ENCODE data around the gene PLSCR5.

PLSCR5 gene

DNA sequence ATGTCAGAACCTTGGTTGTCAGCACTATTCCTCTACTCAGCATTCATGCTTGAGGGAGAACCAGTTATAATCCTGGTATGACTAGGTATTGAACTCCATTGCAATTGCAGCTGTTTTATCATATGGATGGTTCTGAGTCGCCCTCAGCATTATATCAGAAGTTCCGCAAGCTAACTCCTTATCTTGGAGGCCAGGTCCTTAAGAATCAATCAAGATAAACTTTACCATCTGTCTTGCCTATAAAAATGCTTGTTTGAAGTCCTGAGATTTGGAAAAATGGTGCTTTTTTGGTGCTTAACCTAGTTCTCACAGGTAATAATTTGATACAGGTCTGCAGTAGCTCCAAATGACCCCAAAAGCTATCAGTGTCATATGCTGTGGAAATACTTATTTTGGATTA lies 44.5 kb downstream of the PLSCR5 start:
- Mint-ChIP-seq H3K4me3 (no peak overlapping the region), H3K9me3 (peaks cover 0 to 10% of the 10 kb centered on the region in 2 donors), H3K4me1 (no peaks in the 10 kb centered on the region), H3K27me3 (peaks cover 22% of the 10 kb centered on the region), H3K27ac (no peak overlapping the region)
- DNase-seq: no peak
- no peak for ATAC-seq

DNA sequence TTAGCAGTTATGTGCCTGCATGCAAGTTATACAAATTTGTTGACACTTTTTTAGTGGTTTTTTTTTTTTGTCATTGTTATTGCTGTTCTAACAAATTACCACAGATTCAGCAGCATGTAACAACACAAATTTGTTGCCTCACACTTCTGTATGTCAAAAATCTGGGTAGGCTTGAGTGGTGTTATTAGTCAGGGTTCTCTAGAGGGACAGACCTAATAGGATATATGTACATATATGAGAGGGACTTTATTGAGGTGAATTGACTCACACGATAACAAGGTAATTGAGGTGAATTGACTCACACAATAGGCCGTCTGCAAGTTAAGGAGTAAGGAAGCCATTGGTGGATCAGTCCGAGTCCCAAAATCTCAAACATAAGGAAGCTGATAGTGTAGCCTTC lies 45.8 kb downstream of the PLSCR5 start:
- Mint-ChIP-seq H3K27me3 (peaks cover 22% of the 10 kb centered on the region), H3K4me1 (peaks cover 3% of the 10 kb centered on the region), H3K4me3 (no peak overlapping the region), H3K27ac (no peak overlapping the region), H3K9me3 (peaks cover 0 to 10% of the 10 kb centered on the region in 2 donors)
- DNase-seq (no peak), ATAC-seq (peak; percentile 66)

DNA sequence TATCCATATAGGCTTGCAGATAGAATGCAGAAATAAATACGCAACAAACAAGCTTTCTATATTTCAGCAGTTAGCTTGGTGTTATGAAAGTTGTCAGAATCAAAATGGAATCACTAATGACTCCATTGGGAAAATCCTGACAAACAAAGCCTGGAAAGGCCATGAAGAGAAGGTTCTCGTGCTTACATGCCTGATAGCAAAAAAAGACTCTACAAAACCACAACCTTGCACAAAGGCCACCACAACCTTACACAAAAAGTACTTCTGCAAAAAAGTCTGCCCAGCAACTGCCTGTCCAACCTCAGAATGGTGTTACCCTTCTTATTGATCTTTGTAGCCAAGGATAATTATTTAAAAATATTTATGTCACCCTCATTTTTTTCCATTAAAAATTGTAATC lies 46.4 kb downstream of the PLSCR5 start:
- no peak for DNase-seq
- H3K27me3 Mint-ChIP-seq: peaks cover 22% of the 10 kb centered on the region
- peaks cover 9% of the 10 kb centered on the region for H3K4me1 Mint-ChIP-seq
- peaks cover 0 to 10% of the 10 kb centered on the region in 2 donors for H3K9me3 Mint-ChIP-seq
- no peak overlapping the region for H3K4me3 Mint-ChIP-seq
- ATAC-seq: no peak
- peak overlapping the region in 1 of 2 donors; percentile 15 for H3K27ac Mint-ChIP-seq

DNA sequence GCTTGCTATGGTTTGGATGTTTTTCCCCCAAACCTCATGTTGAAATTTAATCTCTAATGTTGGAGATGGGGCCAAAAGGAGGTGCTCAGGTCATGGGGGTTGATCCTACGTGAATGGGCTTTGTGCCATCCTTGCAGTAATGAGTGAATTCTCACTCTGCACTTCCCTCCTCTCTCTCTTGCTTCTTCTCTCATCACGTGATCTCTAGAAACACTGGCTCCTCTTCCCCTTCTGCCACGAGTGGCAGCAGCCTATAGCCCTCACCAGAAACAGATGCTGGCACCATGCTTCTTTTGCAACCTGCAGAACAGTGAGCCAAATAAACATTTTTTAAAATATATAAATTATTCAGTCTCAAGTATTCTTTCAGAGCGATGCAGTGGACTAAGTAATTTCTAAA lies 47.4 kb downstream of the PLSCR5 start:
- no peak for ATAC-seq
- H3K27ac Mint-ChIP-seq: no peak overlapping the region
- peaks cover 15% of the 10 kb centered on the region for H3K4me1 Mint-ChIP-seq

DNA sequence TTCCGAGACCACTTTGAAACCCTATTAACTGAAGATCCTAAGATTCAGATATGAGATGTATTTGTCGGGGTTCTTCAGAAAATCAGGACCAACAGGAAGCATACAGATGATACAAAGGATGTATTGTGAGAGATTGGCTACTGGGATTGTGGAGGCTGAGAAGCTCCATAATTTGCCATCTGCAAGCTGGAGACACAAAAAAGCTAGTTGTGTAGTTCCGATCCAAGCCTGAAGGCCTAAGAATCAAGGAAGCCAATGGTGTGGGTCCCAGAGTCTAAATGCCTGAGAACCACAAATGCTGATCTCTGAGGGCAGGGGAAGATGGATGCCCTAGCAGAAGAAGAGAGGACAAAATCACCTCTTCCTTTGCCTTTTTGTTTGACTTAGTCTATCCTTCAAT lies 49.8 kb downstream of the PLSCR5 start:
- Mint-ChIP-seq H3K4me1 (peaks cover 32% of the 10 kb centered on the region), H3K27me3 (no peaks in the 10 kb centered on the region), H3K4me3 (no peak overlapping the region), H3K9me3 (no peaks in the 10 kb centered on the region), H3K27ac (no peak overlapping the region)
- ATAC-seq (no peak), DNase-seq (no peak)

More for the DNA sequence above, 47.4 kb downstream of the PLSCR5 start:
- no peak overlapping the region for H3K4me3 Mint-ChIP-seq
- H3K27me3 Mint-ChIP-seq: peaks cover 16% of the 10 kb centered on the region
- DNase-seq: no peak
- peaks cover 0 to 4% of the 10 kb centered on the region in 2 donors for H3K9me3 Mint-ChIP-seq

DNA sequence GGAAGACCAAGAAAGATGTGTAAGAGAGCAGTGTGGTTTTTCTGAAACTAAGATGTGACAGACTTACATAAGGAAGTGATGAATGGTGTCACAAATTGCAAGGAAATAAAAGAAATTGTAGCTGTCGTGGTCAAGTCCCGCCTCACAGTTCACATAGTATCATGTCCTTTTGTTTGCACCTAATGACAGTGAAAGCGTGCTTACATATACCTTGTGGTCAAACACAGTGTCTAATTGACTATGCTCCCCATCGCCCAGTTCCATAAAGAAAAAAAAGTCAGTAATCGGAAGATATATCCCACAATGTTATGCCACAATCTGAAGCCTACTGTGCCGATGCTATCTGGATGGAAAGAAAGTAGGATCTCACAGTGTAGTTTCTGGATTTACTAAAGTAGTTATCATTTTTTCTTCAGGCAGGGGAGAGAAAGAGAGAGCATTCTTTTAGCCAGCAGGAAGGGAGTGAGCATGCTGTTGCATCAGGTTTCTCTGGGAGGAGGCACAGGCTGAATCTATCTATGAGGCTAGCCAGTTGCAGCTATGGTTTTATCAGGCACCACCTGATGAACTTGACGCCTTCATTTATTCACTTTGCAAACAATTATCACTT lies 50.9 kb downstream of the PLSCR5 start:
- no peaks in the 10 kb centered on the region for H3K9me3 Mint-ChIP-seq
- peak overlapping the region in 1 of 2 donors; percentile 63 for H3K27ac Mint-ChIP-seq
- peaks cover 43% of the 10 kb centered on the region for H3K4me1 Mint-ChIP-seq
- H3K27me3 Mint-ChIP-seq: no peaks in the 10 kb centered on the region
- DNase-seq: peak in 1 of 2 donors; percentile 50
- peak; percentile 93 for ATAC-seq
- H3K4me3 Mint-ChIP-seq: peak overlapping the region in 1 of 2 donors; percentile 25

DNA sequence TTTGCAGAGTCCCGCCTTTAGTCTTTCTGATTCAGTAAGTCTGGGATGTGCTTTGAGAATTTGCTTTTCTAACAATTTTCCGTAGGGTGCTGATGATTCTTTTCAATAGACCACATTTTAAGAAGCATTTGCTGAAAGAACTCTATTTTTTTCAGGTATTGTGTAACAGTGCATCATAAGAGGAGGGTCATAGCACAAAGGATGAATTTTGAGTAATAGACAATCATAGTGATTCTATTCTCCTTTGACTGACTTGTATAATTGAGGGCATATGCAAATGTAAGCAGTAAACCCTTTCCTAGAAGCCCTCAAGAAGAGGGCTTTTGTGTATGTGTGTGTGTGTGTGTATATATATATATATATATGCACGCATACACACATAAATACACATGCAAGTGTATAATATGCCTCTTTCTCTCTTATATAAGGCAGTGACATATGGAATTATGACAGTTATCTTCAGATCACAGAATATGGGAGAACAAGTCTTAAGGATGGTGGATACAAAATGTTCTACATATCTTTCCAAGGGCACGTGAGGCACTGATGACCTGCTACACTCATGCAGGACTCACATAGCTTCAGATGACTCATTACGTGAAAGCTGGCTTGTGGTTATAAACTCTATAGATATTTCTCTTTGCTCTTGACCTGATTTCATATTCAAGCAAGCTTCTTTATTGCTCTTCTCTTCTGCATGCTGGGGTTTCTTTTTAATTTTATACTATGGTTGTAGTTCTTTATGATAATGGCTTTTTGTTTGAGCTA lies 54.2 kb downstream of the PLSCR5 start:
- Mint-ChIP-seq H3K9me3 (no peaks in the 10 kb centered on the region), H3K27me3 (no peaks in the 10 kb centered on the region), H3K4me1 (peaks cover 64% of the 10 kb centered on the region), H3K27ac (no peak overlapping the region), H3K4me3 (peak overlapping the region; percentile 41 to 52)
- ATAC-seq (peak; percentile 62), DNase-seq (peak in 1 of 2 donors; percentile 39)

DNA sequence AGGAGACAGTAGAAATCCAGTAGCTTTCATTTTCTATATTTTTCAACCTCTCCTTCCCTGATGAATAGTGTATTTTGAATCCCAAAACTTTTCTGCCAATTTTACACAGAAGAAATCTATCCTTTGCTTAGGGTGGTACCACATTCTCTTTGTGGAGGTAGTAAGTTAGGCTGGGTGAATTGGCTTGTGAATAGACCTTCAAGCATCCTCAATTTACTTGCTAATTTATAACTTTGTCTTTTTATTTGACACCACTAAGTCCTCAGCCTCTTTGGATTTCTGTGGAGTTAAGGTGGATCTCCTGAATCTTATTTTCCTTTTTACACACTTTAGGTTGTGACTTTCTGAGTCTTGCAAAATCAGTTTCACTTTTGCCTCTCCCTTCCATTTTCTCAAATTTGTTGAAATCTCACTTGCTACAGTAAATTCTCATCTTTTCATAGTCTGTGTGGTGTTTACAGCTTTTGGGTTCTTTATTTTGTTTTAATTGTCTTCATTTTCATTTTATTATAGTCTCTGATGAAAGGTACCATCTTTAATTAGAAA lies 55.0 kb downstream of the PLSCR5 start:
- Mint-ChIP-seq H3K4me3 (peak overlapping the region; percentile 41 to 52), H3K27ac (no peak overlapping the region), H3K4me1 (peaks cover 72% of the 10 kb centered on the region), H3K27me3 (no peaks in the 10 kb centered on the region), H3K9me3 (no peaks in the 10 kb centered on the region)
- DNase-seq (no peak), ATAC-seq (no peak)

DNA sequence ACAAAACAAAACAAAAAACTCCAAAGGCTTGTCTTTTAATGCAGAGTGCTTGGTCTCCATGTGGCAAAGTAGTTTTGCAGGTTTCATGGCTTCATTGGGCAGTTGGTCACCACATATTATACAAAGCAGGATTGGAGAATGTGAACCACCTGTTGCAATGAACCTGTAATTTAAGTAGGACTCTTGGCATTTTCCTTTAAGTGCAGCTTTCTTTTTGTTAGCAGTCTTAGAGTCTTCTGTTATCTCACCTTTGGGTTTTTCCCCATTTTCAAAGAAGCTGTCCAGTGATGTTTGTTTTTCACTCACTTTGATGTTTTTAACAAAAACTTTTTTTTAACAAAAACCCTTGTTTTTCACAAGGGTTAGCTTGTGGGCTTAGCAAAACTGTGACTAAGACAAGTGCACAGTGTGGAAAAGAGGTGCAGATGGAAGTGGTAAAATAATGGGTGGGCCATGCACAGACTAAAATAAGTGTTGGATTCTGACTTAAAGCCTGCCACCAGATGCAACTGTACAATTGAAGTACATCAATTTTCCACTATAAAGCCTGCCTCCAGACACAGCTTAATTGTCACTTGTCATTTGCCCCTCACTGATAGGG lies 57.8 kb downstream of the PLSCR5 start:
- Mint-ChIP-seq H3K4me1 (peaks cover 71% of the 10 kb centered on the region), H3K27me3 (no peaks in the 10 kb centered on the region), H3K9me3 (no peaks in the 10 kb centered on the region), H3K4me3 (peak overlapping the region; percentile 52 to 55), H3K27ac (peak overlapping the region; percentile 80 to 87)
- ATAC-seq: peak; percentile 56
- peak in 1 of 2 donors; percentile 34 for DNase-seq

DNA sequence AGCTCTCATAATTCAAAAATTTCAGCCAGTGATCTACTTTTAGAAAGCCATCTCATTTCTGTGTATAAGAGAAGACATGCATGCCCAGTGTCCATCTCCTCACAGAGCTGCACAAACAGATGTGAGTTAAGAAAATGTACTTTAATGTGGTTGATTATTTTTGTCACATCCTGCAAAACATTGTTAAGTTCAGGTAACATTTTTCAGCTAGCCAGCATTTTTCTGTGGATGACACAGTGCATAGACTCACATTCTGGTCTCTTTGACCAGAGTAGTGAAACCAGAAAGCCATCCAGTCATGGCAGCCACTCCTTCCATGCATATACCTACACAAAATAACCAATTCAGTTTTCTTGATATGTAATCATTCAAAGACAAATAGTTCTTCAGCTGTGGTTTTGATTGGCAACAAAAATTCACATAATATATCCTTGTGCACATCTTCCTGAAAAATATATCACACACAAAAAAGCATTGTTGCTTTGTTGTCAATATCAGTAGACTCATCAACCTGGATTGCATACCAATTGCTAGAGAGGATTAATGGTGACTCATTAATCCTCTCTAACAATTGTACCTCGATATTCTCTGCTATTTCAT lies 58.7 kb downstream of the PLSCR5 start:
- Mint-ChIP-seq H3K27me3 (no peaks in the 10 kb centered on the region), H3K9me3 (no peaks in the 10 kb centered on the region), H3K27ac (peak overlapping the region; percentile 59 to 90), H3K4me3 (peak overlapping the region in 1 of 2 donors; percentile 52), H3K4me1 (peaks cover 75% of the 10 kb centered on the region)
- no peak for ATAC-seq
- no peak for DNase-seq

DNA sequence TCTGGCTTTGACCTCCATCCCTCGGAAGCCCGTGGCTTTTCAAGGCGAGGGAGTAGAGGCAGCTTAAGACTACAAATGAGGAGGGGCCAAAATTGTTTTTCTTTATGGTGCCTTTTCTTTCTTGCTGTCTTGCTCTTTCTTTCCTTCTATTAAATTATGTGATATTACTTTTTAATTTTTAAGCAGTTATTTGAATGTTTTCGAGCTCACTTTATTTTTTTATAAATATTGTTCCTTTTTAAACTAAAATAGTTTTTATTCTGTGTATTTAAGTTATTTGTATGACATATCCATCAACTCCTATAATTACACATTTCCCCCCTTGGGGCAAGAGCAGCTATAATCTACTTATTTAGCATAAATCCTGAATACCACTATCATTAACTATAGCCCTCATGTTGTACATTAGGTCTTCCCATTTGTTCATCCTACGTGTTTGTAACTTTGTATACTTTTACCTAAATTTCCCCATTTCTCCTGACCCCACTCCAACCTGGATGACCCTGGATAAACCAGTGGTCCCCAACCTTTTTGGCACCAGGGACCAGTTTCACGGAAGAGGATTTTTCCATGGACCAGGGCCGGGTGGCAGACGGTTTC lies 60.1 kb downstream of the PLSCR5 start:
- peaks cover 73% of the 10 kb centered on the region for H3K4me1 Mint-ChIP-seq
- no peaks in the 10 kb centered on the region for H3K27me3 Mint-ChIP-seq
- H3K27ac Mint-ChIP-seq: peak overlapping the region in 1 of 2 donors; percentile 99
- peak overlapping the region; percentile 83 to 98 for H3K4me3 Mint-ChIP-seq
- ATAC-seq (peak; percentile 2), DNase-seq (no peak)
- no peaks in the 10 kb centered on the region for H3K9me3 Mint-ChIP-seq

DNA sequence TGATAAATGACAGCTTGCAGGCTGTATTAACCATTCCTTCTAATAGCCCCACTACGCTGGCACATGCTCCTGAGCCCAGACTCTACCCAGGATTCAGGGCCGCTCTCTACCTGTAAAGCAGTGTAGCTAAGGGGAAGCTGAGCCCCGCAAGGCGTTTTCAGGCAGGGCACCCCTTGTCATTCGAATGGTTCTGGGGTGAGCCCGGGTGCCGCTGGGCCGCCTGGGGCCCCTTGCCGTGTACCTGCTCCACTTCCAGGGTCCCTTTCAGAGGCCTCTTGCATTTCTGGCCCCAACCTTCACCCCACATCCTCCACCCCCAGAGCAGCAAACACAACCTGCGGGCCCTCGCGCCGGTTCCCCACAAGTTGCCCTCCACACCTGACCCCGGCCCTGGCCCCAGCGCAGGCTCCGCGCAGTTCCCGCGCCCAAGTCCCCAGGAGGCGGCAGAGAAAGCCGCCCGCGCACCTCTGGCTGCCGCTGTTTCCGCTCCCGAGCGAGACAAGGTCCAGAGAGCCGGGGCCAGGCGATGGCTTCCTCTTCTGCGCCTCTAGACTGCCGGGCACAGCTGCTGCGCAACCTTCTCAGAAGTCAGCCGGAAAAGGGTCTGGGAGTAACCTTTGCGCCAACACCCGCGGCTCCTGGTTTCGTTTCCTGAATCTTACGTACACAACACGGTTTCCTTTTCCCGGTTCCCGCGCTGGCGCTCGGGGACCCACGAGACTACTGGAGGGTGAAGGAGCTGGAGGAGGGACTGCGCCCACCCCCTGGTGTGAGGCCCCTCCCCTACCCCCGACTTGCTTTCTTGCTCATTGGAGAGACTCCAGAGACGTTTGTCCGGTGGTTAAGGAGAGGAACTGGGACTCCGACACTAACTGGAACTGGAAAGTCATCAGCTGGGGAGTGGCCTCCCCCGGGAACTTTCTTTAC lies 60.9 kb downstream of the PLSCR5 start, which contains the start of gene PLSCR1:
Gene PLSCR1, minus strand, starts transcription at position 606 of the 927 bp plus-strand sequence. CDS start 8,055 bp downstream, outside the sequence.
- peak within 1 kb of the TSS; percentile 80 to 99 for H3K27ac Mint-ChIP-seq
- peaks cover 68% of the 10 kb centered on the region for H3K4me1 Mint-ChIP-seq
- ATAC-seq: peak; percentile 83
- H3K4me3 Mint-ChIP-seq: peak within 1 kb of the TSS; percentile 83 to 98
- peak; percentile 70 to 86 for DNase-seq
- no peaks in the 10 kb centered on the region for H3K27me3 Mint-ChIP-seq
- H3K9me3 Mint-ChIP-seq: no peaks in the 10 kb centered on the region

DNA sequence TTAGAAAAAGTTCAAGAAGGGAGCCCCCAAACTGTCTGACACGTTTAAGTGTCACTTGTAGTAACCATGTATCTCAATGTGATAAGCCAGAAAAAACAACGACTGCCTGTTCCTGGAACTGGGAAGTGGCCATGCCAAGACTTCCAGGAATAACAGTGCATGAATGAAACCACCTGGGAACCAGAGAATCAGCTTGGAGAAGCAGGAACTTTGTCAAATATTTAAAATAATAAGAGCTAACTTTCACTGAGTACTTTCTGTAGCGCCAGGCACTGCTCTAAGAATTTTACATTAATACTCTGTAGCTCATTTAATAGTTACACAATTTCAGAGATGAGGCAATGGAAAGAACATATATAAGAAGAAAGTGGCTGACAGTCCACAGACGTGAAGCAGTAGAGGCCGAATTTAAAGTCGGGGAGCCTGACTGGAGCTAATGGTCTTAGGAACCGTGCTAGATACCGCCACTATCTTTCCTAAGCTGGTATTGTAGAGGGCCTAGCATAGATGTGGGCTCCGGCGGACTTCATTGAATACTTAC lies 61.6 kb downstream of the PLSCR5 start:
- H3K27ac Mint-ChIP-seq: peak overlapping the region; percentile 80 to 99
- ATAC-seq: no peak
- H3K4me1 Mint-ChIP-seq: peaks cover 71% of the 10 kb centered on the region
- no peaks in the 10 kb centered on the region for H3K27me3 Mint-ChIP-seq
- DNase-seq: no peak
- H3K9me3 Mint-ChIP-seq: no peaks in the 10 kb centered on the region
- H3K4me3 Mint-ChIP-seq: peak overlapping the region; percentile 83 to 98

DNA sequence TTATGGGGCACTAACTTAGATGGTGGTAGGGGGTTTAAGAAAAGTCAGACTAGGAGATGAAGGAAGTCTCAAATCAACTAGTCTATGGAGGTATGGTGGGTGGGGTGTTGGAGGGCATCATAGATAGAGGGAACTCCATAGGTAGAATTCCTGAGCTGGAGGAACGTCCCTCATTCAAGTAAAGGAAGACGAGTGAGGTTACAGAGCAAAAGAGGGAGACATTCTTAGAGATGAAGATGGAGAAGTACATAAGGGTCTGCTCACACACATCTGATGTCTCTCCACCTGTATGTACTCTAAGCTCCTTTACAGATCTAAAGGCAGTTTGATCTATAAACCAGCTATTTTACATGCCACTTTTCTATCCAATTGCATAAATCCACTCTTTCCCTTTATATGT lies 62.2 kb downstream of the PLSCR5 start:
- DNase-seq: no peak
- Mint-ChIP-seq H3K4me3 (peak overlapping the region; percentile 83 to 98), H3K9me3 (no peaks in the 10 kb centered on the region), H3K27me3 (no peaks in the 10 kb centered on the region), H3K4me1 (peaks cover 70% of the 10 kb centered on the region), H3K27ac (peak overlapping the region; percentile 80 to 99)
- no peak for ATAC-seq

Data from stimulated activated naive CD8-positive, alpha-beta T cell treated with anti-CD3 and anti-CD28 coated beads, Interleukin-15, amount 100 ng/mL, for 72 hours (primary cell).